PFSK-1 (cell line): Measurements from ENCODE around the gene SORCS1.

Experiments
- FOXP2 ChIP-seq: optimal IDR thresholded peaks from 2 replicates; pipeline ENCODE3; 2011; ENCODE audit warnings: borderline replicate concordance, control low read depth, inconsistent platforms; ENCODE audit not compliant: insufficient read depth; ENCODE audit errors: extremely low read length, extremely low read depth
- POLR2AphosphoS5 ChIP-seq: IDR thresholded peaks from 2 replicates; pipeline ENCODE4 v1.6.1; 2012; ENCODE audit warnings: low read depth, mild to moderate bottlenecking, control low read depth, low read length, moderate library complexity
- SIN3A ChIP-seq: IDR thresholded peaks from 2 replicates; pipeline ENCODE4 v1.6.1; 2012; ENCODE audit warnings: mild to moderate bottlenecking, low read length, moderate library complexity, borderline replicate concordance; ENCODE audit not compliant: insufficient read depth
- TAF1 ChIP-seq: IDR thresholded peaks from 2 replicates; pipeline ENCODE4 v1.6.1; 2012; ENCODE audit warnings: low read length, control low read depth, borderline replicate concordance; ENCODE audit not compliant: insufficient read depth
- TF ChIP-seq, protein P1 (sequence below), 2 experiments: IDR thresholded peaks; 2 replicates each; pipeline versions ENCODE4 v1.6.1 to v1.8.0; 2011 to 2012; ENCODE audit warnings: low read depth in 2 of 2, low read length in 2 of 2, control low read depth in 1 of 2, inconsistent platforms in 1 of 2, mild to moderate bottlenecking in 1 of 2, moderate library complexity in 1 of 2; ENCODE audit not compliant: insufficient read depth in 1 of 2

Gene SORCS1

DNA sequence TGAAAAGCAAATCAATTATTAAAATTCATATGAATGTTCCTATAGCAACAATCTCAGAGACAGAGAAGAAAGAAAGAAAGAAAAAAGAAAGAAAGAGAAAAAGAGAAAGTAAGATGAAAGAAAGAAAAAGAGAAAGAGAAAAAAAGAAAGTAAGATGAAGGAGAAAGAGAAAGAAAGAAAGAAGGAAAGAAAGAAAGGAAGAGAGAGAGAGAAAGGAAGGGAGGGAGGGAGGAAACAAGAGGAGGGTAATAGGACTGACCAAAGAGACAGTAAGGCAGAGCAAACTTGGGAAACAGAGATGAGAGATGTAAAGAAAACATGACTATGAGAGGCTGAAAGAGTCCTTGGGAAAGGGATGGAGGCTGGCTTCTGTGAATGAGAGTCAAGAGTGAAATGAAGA is 458.4 kb downstream of the SORCS1 start:
- TF ChIP-seq, protein P1, sequence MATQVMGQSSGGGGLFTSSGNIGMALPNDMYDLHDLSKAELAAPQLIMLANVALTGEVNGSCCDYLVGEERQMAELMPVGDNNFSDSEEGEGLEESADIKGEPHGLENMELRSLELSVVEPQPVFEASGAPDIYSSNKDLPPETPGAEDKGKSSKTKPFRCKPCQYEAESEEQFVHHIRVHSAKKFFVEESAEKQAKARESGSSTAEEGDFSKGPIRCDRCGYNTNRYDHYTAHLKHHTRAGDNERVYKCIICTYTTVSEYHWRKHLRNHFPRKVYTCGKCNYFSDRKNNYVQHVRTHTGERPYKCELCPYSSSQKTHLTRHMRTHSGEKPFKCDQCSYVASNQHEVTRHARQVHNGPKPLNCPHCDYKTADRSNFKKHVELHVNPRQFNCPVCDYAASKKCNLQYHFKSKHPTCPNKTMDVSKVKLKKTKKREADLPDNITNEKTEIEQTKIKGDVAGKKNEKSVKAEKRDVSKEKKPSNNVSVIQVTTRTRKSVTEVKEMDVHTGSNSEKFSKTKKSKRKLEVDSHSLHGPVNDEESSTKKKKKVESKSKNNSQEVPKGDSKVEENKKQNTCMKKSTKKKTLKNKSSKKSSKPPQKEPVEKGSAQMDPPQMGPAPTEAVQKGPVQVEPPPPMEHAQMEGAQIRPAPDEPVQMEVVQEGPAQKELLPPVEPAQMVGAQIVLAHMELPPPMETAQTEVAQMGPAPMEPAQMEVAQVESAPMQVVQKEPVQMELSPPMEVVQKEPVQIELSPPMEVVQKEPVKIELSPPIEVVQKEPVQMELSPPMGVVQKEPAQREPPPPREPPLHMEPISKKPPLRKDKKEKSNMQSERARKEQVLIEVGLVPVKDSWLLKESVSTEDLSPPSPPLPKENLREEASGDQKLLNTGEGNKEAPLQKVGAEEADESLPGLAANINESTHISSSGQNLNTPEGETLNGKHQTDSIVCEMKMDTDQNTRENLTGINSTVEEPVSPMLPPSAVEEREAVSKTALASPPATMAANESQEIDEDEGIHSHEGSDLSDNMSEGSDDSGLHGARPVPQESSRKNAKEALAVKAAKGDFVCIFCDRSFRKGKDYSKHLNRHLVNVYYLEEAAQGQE (IDR thresholded peaks at IDR 0.05; ENCODE audit: insufficient read depth in 1 of 2, low read depth in 2 of 2, low read length in 2 of 2): no peak
- TF ChIP-seq TAF1 (no peak), POLR2AphosphoS5 (no peak), SIN3A (no peak), FOXP2 (no peak)

DNA sequence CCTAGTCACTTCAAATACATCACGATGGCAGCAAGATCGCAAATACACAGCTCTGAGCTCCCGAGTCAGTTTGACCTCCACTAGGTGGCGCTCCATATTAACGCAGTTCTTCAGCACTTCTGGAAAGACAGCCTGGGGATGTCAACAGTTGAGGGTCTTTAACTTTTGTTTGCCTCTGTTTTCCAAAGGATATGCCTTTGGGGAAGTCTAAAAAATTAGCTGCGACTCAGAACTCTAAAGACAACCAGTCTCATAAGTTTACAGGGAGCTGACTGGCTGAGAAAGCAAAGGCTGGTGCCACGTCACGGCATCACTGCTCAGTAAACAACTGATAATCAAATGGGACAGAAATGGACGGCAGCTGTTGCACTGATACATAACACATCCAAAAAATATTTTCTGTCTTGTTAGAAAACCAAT is 458.8 kb downstream of the SORCS1 start:
- no peak for TF ChIP-seq SIN3A
- TF ChIP-seq, protein P1 (IDR thresholded peaks at IDR 0.05; ENCODE audit: insufficient read depth in 1 of 2, low read depth in 2 of 2, low read length in 2 of 2): no peak
- no peak for TF ChIP-seq FOXP2
- TF ChIP-seq TAF1: no peak

DNA sequence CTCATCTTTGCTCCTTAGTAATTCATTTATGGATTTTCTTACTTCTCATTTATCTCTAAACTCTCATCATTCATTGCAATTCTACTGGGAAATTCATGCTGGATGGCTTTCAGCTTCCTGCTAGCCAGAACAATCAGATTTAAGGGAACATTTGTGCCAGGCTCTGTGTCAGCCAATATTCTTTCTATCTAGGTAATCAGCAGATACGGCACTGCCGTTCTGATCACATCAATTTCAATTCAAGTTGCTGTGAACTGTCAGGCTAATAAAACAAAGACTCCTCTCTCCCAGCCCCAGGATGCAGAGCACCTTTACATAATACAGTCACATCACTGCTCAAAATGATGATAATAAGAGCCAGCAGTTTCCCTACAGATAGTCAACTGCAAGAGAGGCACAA is 468.3 kb downstream of the SORCS1 start:
- TF ChIP-seq POLR2AphosphoS5 (no peak), FOXP2 (no peak), TAF1 (no peak), SIN3A (no peak)
- TF ChIP-seq, protein P1 (IDR thresholded peaks at IDR 0.05; ENCODE audit: insufficient read depth in 1 of 2, low read depth in 2 of 2, low read length in 2 of 2): no peak

DNA sequence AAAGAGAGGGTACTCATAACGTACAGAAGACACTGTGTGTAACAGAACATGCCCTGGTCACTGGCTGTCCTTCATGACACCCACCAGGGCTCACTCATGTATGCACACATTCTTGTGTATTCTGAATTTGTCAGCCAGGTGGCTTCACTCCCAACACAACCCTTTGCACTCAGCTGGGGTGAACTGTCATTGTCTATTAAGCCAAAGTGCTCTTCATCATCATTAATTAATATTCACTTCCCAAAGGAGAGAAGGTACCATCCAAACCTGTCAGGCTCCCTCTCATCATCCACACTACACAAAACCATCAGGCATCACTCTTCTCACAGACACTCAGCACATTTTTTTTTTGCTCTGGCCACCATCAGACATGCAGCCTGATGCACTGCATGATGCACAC is 469.8 kb downstream of the SORCS1 start:
- TF ChIP-seq TAF1 (no peak), FOXP2 (no peak), POLR2AphosphoS5 (no peak), SIN3A (no peak)
- TF ChIP-seq, protein P1 (IDR thresholded peaks at IDR 0.05; ENCODE audit: insufficient read depth in 1 of 2, low read depth in 2 of 2, low read length in 2 of 2): no peak

DNA sequence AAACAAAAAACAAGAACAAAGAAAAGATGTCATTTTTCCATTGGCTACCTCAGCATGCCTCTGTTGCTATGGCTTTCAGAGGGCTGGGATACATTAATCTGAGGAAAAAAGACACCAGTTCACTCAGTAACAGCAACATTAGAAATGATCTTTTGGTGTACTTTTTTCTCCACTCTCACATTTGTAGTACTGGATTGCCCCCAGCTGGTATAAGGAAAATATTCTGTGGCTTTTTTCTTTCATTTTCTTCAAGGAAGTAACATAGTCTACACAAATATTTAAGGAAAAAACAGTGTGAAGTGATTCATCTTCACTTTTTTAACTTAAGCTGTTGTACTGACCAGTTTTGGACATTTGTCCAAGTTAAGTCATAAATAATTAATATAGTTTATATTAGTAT is 482.3 kb downstream of the SORCS1 start:
- TF ChIP-seq, protein P1 (IDR thresholded peaks at IDR 0.05; ENCODE audit: insufficient read depth in 1 of 2, low read depth in 2 of 2, low read length in 2 of 2): no peak
- no peak for TF ChIP-seq SIN3A
- TF ChIP-seq POLR2AphosphoS5: no peak
- TF ChIP-seq FOXP2: no peak
- TF ChIP-seq TAF1: no peak
